Measurements from ENCODE around the gene GLE1.
"Not testable (repeated sequence)": the region's sequence is repeated elsewhere in the genome, so short reads cannot be mapped to it uniquely, and the experiment has no call there.

GLE1 gene

DNA sequence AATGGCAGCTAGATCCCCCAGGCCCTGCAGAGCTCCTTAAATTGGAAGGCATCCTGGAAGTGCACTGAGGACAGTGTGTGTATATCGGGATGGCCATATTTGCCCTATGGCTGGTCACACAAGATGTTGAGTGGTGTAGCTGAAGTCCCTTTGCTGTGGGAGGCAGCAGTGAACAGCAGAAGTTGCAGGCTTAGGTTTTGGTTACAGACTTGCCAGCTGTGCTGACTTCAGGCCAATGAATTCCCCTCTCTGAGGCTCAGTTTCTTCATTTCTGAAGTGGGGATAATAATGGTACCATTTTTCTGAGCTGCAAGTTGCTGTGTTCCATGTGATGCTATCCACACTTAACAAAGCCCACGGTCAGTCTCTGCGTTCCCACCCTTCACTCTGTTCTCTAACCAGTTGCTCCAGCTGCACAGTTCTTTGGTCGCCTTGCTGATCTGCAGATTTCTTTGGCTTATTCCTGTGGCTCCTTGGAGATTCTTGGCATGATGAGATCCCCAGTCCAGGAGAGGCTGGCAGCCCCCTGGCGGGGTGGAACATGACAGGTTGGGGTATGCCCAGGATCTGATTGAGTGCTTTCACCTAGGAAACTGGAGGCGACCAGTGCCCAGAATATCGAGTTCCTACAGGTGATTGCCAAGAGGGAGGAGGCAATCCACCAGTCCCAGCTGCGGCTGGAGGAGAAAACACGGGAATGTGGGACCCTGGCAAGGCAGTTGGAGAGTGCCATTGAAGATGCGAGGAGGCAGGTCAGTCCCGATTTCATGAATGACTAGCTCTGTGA lies 6.5 kb upstream of the GLE1 start:
- peak in 10 of 14 donors; percentile 8 to 86 (median 46) for DNase-seq

DNA sequence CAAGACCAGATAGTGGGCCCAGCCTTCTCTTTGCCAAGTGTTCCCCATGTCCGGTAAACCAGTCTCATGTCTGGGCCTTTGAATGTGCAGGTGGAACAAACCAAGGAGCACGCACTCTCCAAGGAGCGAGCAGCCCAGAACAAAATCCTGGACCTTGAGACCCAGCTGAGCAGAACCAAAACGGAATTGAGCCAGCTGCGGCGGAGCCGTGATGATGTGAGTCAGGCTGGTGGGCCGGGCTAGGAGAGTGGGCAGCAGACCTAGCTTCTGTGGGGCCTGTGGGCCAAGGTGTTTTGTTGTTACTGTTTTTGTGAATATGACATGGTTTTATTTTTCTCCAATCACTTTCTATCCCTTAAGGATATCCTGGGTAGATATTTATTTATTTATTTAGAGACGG lies 5.6 kb upstream of the GLE1 start:
- no peak for DNase-seq

DNA sequence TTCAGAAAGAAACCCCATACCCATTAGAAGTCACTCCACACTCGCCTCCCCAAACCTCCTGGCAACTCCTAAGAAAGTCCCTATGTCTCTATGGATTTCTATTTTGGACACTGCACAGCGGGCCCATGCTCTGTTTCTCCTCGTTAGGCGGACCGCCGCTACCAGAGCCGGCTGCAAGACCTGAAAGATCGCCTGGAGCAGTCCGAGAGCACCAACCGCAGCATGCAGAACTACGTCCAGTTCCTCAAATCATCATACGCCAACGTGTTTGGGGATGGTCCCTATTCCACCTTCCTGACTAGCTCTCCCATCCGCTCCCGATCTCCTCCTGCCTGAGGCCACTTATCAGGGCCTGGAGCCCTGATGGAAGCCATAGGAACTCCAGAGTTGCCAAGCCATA lies 4.6 kb upstream of the GLE1 start:
- no peak for DNase-seq

DNA sequence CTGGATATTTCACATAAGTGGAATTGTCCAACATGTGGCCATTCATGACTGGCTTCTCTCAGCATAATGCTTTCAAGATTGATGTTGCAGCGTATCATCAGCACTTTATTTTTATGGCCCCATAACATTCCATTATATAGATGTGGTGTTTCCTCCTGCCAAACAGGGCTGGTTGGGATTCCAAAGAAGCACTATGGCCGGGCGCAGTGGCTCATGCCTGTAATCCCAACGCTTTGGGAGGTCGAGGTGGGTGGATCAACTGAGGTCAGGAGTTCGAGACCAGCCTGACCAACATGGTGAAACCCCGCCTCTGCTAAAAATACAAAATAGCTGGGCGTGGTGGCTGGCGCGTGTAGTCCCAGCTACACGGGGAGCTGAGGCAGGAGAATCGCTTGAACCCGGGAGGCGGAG lies 1.1 kb upstream of the GLE1 start:
- not testable (repeated sequence) for DNase-seq

DNA sequence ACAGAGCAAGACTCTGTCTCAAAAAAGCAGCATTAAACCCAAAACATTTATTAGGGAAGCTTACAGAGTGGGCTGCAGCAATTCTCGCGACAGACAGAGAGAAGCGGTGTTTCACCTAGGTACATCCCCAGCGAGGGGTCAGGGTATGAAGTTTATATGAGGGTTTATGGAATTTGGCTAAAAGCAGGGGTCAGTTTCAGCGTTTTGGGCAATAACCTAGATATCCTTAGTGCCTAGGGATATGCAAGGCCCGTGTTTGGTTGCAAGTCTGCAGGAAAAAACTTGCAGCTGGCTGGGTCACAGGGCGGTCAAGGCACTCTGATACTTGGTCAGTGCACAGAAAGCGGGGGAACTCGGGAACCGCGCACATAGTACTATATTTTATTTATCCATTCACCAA lies 649 bp upstream of the GLE1 start:
- DNase-seq, result peak in 1 of 14 donors; percentile 4

DNA sequence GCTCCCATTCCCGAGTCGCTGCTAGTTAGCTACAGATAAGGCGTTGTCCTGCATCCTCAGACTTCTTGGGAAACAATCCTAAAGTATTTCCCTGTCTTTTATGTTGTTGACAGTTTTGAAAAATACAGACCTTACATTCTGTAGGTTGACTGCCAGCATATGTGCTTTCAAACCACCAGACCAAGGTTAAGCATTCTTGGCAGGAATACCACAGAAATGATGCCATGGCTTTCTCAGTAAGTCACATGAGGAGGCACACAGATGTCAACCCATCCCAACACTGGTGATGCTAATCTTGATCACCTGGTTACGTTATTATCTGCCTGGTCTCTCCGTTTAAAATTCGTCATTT lies 871 bp downstream of the GLE1 start:
- DNase-seq, result no peak

DNA sequence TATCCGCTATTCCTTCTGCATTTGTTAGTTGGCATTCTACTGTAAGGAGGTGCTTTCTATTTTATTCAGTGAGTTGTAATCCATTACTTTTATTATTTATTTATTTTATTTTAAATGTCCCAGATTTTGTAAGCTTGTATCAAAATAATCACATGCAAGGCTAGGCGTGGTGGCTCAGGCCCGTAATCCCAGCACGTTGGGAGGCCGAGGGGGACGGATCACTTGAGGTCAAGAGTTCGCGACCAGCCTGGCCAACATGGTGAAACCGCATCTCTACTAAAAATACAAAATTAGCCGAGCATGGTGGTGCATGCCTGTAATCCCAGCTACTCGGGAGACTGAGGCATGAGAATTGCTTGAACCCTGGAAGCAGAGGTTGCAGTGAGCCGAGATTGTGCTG lies 1.4 kb downstream of the GLE1 start:
- DNase-seq, result not testable (repeated sequence)

DNA sequence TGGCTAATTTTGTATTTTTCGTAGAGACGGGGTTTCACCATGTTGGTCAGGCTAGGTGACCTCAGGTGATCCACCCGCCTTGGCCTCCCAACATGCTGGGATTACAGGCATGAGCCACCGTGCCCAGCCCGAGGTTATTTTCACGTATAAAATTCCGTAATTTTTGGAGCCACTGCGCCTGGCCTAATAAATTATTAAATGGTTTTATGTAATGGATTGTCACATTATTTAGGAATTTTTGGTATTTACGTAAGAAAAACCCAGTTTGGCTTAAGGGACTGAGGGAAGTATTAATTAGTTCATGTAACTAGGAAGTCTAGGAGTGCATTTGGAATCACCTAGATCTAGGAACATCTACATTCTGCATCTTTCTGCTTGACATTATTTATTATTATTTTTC lies 8.3 kb downstream of the GLE1 start:
- no peak for DNase-seq

DNA sequence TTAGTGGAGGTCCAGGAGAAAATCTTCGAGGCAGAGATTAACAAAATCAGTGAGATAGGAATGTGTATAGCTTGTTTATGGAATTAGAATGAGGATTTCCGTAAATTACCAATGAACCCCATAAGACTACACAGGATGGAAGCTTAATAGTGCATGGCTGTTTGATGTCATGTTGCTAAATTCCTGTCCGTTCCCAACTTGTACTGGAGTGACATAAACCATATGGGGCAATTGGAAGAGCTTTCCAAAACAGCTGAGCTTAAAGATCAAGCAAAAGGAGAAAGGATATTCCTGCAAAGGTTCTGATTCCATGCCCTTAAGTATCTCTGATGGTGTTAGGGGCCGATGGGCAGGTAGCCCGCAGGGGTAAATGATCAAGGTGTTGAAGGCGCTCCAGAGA lies 17.4 kb downstream of the GLE1 start:
- DNase-seq, result no peak

DNA sequence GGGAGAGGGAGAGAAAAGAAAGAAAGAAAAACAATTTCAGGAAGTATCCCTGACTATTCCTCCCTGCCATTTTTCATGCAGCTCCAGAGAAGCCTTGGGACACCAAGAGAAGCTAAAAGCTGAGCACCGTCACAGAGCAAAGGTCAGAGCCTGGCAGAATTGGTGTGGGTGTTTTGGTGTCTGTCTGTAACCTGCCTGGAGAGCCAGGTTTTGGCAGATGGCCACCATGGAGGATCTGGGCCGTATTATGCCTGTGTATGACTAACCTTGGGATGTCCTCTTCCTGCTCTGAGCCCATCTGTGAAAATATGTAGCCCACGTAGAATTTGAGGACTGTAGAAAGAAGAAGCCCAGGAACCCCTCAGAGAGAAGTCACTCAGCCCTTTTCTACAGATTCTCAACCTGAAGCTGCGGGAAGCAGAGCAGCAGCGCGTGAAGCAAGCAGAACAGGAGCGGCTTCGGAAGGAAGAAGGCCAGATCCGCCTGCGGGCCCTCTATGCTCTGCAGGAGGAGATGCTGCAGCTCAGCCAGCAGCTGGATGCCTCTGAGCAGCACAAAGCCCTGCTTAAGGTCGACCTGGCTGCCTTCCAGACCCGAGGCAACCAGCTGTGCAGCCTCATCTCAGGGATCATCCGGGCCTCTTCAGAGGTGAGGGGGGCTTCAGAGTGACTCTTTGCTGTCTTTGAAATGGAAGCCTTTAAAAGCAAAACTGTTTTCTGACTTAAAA lies 18.8 kb downstream of the GLE1 start:
- peak in 5 of 14 donors; percentile 1 to 24 (median 14) for DNase-seq

DNA sequence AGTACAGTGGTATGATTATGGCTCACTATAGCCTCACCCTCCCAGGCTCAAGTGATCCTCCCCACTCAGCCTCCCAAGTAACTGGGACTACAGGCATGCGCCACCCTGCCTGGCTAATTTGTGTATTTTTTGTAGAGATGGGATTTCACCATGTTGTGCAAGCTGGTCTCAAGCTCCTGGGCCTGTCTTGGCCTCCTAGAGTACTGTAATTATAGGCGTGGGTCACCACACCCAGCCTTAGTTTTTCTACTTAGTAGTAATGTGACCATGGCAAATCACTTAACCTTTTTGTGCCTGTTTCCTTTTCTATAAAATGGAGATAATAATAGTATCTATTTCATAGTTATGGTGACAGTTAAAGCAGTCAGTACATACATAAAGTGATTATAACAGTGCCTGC lies 22.2 kb downstream of the GLE1 start:
- no peak for DNase-seq

DNA sequence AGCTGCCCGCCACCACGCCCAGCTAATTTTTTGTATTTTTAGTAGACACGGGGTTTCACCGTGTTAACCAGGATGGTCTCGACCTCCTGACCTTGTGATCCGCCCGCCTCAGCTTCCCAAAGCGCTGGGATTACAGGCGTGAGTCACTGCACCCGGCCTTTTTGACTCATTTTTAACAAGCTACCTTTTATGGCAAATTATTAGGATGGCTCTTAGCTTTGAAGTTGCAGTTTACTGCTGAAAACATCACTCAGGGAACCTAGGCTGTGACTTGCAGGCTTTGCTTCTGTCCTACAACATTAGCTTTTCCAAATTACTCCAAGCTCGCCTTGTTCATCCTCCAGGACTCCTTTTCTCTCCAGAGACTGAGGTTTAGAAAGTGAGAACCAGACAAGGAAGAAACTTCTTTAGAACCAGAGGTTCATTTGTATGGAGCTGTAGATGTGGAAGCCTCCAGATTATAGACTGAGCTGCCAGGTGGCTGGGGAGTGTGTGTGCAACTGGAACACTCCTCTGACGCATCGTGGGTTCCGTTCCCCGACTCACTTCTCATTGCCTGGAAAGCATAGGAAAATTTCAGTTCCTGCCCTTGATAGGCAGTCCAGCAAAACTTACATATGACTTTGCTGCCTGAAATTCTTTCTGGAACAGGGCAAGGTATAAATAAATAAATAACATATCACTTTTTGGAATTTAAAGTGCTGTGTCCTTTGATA lies 24.1 kb downstream of the GLE1 start:
- DNase-seq, result no peak

DNA sequence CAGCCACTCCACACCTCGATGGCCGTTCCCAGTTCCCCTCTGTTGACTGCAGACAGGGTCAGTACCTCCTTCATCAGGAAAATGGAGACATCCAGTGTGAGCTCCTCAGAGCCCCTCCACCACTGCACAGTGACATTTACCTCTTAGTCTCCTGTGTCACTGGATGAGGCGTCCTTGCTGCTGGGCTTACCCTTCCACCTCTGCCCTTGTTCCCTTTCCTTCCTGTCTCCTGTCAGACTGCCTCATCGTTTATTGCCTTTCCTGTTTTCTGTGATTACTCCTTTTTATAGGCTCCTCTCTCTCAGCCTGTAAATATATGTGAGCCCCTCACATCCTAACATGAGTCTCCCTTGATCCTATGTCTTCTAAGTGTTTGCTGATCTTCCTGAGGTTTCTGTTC lies 24.7 kb downstream of the GLE1 start:
- no peak for DNase-seq

DNA sequence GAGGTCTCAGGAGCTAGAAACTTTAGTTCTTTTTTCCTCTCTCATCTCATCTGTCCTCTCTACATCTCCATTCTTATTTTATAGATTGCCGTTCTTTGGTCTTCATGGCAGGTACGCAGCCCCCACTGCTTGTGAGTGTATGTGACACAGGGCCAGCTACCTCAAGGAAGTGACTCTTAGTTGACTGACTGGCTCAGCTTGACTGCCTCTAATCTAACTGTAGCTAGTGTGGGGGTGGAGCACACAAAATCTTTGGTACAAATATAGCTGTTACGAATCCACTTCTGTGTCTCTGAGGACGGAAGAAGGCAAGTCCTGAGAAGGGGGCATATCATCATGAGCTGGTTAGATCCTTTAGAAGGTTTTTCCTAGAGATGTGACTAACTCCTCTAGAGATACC lies 28.1 kb downstream of the GLE1 start:
- DNase-seq, result no peak

DNA sequence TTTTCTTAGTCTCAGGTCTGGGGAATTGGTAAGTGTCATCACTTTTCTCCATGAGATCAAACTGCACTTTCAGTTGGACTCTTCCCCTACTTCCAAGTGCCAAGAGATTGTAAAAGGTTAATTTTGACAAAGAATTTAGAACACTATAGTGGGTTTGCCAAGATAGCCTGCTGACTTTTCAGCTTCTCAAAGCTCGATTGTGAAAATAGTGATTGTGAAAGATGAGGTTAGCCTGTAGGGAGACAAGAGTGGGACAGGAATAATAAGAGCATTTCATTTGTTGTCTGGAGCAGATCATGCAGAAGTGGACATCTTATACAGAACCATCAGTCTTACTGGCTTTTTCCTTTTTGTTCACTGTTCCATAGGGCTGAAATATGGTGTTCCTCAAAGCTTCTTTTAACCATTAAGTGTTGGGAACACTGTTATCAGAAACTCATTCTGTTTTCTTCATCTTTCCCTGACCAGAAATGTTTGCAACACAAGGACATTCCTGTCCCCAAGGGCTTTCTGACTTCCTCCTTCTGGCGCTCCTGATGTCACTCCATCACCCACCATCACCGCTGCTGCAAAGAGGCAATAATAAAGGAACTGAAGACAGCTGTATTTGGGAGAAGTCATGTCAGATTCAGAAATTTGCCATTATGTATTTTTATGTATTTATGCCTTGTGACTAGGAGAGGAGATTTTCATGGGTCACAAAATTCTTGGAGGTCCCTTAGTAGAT lies 36.3 kb downstream of the GLE1 start:
- DNase-seq, result no peak

DNA sequence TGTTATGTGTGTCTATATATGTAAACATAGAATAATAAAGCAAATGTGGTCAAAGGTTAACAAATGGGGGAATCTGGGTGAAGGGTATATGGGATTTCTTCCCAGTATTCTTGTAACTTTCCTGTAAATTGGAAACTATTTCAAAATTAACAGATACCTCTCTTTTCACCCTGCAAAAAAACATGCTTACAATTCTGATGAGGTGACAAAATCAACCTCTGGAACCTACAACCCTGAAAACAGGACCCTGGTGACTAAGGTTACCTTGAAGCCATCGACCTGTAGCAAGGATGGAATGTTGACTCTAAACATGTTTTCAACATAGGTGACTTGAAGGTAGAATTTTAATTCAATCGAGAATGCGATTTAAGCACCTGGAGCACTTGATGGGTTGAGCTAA lies 42.0 kb downstream of the GLE1 start:
- no peak for DNase-seq

DNA sequence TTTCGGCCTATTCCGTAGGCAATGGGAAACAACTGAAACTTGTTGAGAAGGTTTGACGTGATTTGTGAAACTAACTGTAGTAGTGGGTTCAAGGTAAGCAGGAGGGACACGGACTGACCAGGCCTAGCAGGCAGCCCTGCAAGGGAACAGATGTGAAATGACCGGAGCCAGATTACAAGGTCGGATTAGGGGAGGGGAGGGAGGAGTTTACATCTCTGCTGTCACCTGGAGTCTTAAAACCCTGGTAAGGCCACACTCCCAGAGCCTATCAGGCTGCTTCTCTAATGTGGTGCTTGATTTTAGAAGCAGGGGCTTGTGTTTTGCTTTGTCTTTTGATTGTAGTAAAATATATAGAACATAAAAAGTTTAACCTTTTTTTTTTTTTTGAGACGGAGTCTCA lies 44.4 kb downstream of the GLE1 start:
- DNase-seq, result no peak

DNA sequence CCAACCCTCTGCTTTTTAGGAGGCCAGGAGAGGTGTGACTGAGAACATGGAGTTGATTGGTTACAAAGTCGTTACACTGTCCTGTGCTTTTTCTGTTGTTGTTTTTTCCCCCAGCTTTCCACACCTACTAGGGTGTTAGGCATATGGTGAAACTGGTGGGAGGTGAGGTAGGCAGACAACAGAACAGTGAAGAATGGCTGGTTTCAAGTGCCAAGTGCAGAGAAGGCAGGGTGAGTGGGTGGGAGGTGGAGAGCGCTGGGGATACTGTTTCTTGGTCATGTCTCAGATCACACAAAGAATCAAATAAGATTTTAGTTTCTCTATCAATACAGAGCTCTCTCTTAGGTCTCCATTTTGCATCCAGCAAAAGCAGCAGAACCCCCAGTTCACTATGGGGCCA lies 45.7 kb downstream of the GLE1 start:
- DNase-seq, result peak in 2 of 14 donors; percentile 5 to 43

DNA sequence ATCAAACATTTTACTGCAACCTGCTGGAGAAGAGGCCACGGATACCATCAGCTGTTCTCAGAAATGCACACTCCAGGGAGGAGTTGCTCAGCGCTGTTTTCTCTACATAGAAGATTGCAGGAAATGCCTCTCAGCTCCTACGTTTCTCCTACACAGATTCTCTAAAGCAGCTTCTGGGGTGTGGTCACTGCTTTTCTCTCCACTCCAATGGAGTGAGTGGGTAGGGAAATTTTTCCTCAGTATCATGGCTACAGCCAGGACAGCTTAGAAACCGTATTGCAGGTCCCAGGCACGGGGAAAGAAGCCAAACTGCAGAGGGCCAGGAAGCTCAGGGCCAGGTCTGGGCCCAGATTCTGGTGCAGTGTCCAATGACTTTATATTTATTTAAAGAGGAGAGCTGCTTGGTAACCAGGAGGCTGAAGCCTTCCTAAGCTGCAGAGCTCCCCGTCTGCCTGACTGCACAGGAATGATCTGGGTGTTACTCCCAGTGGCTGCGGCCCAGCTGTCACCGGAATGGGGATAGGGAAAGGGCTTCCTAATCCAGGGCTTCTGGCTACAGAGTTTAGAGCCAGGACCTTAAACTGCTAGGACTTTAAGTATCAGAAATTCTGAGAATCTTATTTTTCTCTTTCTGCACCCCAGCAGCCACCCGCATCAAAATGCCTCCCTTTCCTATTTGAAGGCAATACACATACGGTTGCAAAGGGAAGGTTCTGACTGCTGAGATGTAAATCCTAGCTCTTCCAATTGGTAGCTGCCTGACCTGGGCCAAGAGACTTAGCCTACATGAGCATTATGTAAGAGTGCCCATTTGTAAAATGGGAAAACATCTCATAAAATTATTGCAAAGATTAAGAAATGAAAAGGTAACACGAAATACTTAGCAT lies 46.5 kb downstream of the GLE1 start:
- peak in 11 of 14 donors; percentile 29 to 88 (median 57) for DNase-seq

DNA sequence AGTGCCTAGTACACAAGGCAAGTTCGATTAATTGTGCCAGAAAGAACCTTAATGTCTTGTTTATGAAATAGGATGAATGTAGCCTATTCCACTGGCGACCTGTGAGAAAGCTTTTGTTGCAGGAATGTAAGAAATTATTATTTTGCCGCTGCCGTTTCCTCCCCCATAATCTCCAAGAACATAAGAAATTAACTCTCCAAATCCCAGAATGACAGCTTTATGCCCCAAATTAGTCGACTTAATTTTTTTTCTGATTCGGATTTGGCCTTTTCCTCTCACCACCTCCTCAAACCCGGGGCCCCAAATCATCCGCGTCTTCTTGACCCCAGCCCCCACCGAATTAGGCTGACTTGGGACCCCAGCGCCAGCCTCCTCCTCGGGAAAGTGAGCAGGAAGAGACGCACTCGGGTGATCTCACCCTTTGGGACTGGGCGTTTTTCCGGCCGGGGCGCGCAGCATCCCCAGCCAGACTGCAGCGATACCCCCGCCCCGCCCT lies 47.2 kb downstream of the GLE1 start:
- peak in 3 of 14 donors; percentile 53 to 72 (median 62) for DNase-seq

DNA sequence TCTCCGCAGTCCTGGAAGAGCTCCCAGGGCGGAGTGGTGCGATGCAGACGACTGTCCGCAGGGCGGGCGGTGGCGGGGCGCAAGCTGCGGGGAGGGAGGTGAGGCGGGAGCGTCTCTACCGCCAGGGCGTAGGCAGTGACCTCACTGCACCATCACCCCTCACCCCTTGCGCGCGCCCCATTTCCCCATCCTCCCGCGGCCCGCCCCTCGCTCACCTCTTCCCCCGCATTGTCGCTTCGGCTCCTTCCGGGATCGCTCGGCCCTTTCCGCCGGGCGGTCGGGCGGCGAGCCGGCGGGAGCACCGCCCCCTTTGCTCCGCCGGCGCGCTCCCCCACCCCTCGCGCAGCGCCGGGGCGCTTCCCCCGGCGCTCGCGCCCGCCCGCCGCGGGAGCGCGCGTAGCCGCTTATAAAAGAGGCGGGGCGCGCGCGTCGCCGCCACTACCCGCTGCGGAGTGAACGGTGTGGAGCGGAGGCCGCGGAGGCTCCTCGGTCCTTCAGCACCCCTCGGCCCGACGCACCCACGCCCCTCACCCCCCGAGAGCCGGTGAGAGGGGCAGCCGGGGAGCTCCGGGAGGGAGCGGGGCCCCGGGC lies 47.7 kb downstream of the GLE1 start, which contains the start of gene SPTAN1:
Gene SPTAN1 (plus strand): TSS at position 435 of the 591 bp plus-strand sequence. CDS start 14,154 bp downstream, outside the sequence.
- peak; percentile 58 to 93 (median 84) for DNase-seq
